Posterior cingulate gyrus (tissue), 11 donors: ENCODE results near the gene ALDH1A1.

Experiments
- DNase-seq, 10 donors: peaks; one replicate each; pipeline versions ENCODE4 v3.0.0 to v3.0.0-alpha.2; 2020 to 2021; ENCODE audit warnings: mixed read lengths in 3 of 10
- intact Hi-C: fragments of 100-400 bp; cut with DNase I; formaldehyde crosslinking; loops from one replicate; pipeline ENCODE4 v1.15.1; 2023

The ALDH1A1 gene

DNA sequence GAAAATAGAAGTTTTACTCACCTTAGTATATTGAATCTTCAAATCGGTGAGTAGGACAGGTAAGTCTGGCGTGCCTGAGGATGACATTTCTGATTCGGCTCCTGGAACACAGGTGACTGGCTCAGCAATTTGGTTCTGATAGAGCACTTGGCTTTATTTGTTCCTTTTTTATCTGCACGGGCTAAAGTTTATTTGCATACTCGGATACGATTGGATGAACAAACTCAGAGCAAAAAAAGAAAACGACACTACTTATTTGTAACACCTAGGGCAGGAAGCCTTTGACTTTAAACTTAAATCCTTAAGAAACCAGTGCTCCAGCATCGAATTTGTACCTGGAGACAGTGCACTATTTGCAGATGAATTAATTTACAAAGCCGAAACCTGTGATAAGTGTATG, at the start of gene ALDH1A1:
ALDH1A1 (minus strand) TSS at position 140 of the 400 bp plus-strand sequence; CDS start at position 87, 53 bp downstream.
- intact Hi-C loops: no loop called here
- DNase-seq: peak in 1 of 10 donors; percentile 47

DNA sequence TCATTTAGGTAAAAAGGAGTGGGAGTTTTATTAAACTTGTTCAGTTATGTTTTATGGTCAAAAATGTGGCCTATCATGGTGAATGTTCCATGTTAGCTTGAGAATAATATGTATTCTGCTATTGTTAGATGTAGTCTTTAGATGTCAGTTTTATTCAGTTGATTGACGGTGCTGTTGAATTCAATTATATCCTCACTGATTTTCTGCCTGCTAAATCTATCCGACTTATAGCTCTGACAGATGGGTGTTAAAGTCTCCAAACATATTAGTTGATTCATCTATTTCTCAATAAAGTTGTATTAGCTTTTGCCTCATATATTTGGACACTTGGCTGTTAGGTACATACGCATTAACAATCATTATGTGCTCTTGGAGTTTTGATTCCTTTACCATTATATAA, 49.0 kb upstream of the ALDH1A1 start:
- intact Hi-C loops: loop anchor here (10.0 kb wide), 1 partner anchor 117 kb away; no protein-coding TSS in a partner anchor
- no peak for DNase-seq

DNA sequence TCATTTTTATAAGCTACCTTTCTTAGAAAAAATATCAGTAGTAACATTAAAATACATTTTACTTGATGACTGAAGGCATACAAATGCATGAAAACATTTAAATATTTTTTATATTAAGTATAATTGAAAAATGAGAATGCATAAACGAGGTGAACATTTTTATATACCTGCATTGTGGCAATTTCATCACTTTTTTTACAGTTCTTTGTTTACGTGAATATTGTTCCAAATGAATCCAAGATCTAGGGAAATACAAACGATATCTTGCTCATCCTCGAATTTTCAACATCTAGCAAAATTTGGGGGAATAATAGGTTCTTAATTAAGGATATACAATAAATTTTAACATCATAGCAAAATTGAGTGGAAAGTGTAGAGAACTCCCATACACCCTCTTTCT, 45.5 kb upstream of the ALDH1A1 start:
- intact Hi-C loops: no loop called here
- DNase-seq: no peak

DNA sequence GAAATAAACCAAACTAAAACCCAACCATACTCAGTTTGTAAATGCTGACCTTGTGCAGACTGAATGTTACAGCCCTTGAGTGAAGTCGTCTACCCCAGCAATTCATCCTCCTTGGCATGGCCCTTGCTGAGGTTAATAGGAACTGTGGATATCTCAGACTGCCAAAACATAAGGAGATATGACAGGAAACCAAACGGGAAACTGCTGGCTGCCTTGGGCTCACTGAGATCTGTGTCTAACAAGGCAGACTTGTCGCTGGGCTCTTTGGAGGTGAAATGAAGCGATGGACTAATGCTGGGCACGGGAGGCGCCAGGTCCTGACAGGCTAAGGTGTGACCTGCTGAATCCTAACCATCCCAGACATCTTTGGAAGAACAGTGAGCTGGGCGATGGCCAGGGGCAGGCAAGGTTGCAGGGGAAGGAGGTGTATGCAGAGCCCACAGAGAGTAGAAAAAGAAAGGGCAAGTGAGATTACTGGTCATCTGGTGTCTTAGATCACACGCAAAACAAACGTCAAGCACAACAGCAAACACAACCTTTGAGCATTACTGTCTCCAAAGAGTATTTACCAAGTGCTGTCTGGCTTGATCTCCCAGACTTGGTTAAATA, 44.6 kb upstream of the ALDH1A1 start:
- intact Hi-C loops: no loop called here

DNA sequence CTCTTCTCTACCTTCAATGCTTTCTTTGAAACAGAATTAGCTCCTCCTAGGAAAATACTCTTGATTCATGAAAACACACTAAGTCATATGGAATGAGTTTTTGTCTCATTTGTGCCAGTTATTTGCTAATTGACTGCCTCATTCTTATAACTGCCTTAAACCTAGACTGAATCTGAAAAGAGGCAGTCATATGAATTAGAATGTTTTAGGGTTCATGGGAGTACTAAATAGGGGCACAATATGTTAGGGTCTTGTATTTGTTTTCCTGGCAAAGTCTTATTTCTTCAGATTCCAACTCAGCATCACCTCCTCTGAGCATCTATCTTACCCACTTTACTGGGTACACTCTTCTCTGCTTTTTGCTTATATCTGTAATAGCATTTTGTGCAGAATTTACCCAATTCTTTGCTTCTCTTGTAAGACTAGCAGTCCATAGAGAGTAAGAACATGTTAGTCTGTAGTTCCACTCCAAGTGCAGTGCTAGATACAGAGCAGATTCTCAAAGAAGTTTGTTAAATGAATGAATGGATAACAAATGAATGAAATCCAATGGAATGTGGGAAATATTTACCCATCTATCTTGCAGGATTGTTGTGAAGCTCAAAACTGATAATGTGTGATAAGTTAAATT, 43.9 kb upstream of the ALDH1A1 start:
- intact Hi-C loops: no loop called here
- no peak for DNase-seq

More for the DNA sequence above, 44.6 kb upstream of the ALDH1A1 start:
- no peak for DNase-seq

DNA sequence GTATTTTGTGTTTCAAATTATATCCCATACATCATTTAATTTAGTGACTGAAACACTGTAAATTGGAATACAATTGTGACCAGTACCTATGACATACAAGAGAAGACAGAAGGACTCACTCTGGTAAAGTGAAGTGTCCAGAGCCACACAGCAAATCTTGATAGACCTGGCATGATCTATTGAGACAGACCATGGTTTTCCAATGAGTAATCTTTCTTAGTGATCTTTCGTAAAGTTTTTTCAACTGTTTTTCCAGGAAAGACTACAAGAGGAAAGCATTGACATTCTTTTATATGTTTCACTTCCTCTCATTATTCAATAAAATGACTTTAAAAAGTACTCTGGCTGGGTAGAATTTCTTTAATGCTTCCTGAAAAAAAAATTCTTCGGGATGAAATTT, 43.3 kb upstream of the ALDH1A1 start:
- intact Hi-C loops: no loop called here
- no peak for DNase-seq

DNA sequence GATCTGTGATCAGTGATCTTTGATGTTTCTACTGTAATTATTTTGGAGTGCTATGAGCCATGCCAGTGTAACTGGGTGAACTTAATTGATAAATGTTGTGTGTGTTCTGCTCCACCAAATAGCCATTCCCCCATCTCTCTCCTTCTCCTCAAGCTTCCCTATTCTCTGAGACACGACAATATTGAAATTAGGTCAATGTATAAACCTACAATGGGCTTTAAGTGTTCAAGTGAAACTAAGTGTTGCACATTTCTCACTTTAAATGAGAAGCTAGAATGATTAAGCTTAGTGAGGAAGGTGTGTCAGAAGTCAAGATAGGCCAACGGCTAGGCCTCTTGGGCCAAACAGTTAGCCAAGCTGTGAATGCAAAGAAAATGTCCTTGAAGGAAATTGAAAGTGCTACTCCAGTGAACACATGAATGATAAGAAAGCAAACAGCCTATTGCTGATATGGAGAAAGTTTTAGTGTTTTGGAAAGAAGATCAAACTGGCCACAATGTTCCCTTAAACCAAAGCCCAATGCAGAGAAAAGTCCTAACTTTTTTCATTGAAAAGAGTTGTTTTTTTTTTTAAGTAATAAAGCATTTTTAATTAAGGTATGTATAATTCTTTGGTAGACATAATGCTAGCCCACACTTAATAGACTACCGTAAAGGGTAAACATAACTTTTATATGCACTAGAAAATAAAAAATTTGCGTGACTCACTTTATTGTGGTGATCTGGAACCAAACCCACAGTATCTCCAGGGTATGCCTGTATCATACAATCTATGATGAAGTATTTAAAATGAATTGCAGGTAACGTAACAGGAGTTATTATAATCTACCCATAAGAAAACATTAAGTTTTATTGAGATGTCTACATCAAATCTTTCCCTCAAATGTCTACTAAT, 42.5 kb upstream of the ALDH1A1 start:
- DNase-seq: no peak
- intact Hi-C loops: no loop called here

DNA sequence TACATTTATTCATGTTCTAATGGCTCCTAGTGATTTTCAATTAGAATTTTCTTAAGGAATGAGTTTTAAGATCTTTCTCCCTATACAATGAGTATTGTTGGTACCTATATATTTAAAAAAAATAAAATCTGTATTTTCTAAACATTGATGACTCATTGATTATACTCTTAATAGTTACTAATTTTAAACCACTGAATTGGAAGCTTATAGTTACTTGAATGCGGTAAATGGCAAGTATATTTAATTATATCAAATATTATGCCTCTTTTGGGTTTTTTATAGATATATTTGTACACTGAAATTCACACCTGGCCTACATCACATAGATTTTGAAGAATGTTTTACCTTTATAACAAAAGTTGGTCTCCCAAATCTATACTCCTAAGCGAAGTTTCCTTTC, 38.9 kb upstream of the ALDH1A1 start:
- DNase-seq: no peak
- intact Hi-C loops: no loop called here

DNA sequence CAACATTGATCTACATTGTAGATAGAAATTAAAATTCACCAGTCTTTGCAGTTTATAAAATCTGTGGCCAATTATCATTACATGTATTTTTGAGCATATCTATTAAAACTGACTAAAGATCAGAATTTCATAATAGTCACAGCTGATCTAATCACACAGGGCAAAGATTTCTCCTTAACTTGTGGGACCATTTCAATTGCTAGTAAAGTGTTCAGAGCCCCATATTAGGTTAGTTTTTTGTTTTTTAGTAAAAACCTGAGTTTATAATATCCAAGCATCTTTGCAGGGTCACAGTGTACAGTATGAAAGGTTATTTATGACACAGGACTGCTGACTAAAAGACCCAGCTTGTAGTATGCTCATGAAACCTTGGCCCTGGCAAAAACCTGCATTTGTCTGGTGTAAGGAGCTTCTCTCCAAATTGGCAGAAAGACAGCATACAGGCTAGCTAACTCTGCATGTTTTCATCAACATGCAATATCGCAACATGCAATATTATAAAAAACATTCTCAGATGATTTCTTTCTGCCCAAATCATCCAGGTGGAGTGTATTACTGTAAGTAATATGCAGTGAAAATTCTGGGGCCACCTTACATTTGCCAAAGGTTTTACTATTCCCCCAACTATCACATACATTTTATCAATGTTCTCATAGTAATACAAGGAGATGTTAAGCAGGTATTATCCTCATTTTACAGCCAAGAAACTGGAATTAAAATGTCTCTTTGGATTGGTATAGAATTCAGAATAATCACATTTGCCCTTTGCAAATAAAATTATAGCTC, 37.7 kb upstream of the ALDH1A1 start:
- DNase-seq: no peak
- intact Hi-C loops: no loop called here

DNA sequence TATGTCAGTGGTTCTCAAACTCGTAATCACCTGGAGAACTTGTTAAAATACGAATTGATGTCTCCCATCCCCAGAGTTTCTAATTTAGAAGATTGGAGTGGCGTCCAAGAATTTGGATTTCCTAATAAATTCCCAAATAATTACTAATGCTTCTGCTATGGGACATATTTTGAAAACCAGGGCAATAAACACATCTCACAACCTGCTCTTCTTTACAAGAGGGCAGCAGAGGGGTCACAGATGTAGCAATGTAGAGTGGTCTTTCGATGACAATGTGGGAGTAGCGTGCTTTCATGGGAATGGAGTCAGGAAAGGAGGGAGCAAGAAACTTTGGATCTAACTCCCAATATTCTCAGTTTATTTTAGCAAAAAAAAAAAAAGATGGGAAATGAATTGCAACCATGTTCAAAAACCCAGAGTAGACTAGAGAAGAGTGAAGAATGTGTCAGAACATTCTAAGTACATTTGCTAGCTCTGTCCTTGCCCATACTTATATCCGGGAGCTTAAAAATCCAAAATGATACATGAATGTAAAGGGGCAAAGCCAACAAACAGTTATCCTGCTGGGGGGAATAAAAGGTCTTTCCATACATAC, 33.8 kb upstream of the ALDH1A1 start:
- intact Hi-C loops: no loop called here
- DNase-seq: no peak

DNA sequence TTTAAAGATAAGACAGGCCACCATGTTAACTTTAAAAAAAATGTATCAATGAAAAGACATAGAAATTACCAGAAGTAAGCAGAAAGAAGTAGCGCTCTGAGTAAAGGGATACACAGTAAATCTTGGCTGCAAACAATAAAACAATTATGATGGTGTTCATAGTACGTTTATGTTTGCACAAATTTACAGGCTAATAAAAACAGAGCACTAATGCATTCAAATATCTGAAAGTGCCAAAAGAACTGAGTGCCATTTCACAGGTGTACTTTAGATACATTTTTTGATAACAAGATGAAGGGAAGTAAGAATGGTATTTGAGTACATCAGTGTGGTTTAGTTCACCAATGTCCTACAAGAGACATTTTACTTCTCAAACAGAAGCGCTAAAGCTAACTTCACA, 32.9 kb upstream of the ALDH1A1 start:
- DNase-seq: no peak
- intact Hi-C loops: no loop called here

DNA sequence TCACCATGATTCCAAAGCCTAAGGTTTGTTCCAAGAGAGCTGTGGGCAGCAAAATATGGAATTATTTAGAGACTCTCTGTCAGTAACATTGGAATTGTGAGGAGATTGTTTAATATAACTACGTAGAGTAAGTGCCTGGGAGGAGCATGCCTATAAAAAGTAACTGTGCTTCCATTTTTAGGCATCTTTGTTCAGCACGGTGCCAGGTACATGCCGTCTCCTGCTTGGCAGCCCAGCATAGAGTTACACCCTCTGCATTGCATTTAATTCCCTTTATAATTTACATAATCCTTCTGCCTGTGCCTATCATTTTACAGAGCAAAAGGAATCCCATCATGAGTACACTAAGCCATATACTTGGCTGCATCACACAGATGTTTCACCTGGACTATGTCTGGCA, 32.1 kb upstream of the ALDH1A1 start:
- intact Hi-C loops: no loop called here
- peak in 3 of 10 donors; percentile 6 to 75 (median 12) for DNase-seq

DNA sequence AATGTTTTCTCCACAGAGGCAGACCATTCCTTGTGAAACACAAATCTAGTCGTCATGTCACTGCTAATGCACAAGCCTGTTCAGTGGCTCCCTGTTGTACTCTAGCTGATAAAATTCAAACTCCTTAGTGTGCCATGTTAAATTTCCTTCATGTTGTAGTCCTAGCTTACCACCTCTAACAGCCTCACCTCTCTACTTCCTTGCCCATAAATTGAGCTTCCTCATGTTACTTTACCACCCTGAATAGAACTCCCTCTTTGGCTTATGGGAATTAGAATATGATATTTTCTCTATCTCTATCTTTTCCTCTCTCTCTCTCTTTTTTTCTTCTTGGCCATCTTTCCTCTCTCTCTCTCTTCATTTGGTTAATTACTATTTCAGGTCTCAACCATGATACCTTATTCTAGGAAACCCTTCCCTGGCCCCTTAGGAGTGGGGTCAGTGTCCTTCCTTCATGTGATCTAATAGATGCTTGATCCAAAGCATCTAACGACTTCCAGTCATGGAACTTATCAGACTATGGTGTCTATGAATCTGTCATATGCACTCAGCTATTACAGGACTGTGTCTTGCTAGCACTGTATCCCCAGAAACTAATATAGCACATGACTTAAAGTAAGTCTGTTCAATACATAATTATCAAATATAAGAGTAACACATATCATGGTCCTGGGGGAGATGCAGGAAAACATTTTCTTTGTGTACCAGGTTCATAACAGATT, 31.5 kb upstream of the ALDH1A1 start:
- intact Hi-C loops: no loop called here
- no peak for DNase-seq

DNA sequence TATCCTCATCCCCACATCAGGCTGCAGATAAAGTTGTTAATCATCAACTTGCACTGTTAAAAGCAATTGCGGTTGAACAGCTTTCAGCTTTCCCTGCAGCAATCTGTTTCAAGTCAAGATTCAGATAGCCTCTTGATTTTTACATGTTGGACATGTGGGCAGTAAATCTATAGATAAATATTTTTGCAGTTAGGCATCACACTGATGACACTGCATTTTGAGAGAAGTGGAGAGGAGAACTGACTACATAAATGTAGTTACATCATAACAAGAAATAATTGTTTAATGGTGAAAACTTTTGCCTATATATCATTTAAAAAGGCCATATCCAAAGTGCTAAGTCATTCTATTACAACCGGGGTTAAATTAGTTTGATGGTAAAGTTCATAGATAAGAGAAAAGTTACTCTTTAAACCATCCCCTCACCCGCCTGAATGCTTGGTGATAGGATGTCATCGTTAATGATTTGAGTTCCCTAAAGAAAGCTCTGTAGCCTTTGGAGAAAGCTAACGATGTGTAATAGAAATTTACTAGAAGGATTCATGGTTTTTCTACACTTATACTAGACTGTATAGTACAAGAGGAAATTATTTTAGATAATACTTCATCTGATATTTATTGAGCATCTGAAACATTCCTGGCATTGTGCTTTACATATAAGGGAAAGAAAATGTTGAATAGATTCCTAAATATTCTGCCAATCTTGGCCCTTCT, 30.8 kb upstream of the ALDH1A1 start:
- intact Hi-C loops: no loop called here

DNA sequence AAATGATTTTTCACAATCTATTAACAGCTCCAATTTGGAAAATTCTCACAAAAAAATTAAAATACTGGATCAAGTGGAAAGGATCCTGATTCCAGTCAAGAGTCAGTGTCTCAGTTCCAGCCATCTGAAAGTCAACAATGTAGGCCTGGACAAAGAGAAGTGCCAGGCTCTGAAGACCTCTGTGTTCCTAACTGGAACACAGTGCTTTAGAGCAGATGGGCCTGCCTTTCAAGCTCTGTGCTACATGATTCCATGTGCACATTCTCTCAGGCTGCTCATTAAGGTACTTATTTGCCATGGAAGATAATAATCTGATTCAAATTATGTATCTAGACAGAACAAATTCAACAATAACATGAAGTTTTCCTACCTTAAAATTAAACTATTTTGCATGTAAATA, 30.2 kb upstream of the ALDH1A1 start:
- DNase-seq: no peak
- intact Hi-C loops: no loop called here

More for the DNA sequence above, 30.8 kb upstream of the ALDH1A1 start:
- DNase-seq: no peak

DNA sequence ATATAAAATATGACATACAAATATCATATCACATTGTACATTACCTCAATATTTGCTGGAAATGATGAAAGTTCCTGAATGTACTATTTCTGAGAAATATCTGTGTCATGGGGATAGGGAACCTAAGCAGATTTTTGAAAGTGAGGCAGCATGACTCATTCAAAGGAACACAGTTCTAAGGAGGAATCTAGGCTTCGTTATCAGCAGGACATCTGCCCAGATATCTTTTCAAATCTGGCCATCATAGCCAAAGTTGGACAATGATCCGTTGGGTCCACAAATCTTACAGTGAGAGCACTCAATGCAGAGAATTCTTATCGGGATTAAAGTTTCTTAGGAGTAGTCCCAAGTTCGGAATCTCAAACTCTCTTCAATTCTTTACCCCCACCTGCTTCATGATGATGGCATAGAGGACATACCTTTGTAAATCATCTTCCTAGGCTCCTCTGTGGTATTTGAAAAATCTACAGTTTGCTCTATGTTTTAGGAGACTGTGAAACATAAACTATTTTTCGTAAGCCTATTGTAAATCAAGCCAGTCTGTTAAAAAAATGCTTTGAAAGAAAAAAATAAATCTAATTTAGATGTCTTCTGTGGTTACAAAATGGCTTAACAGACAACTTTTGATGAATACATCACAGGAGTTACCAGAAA, 29.4 kb upstream of the ALDH1A1 start:
- DNase-seq: no peak
- intact Hi-C loops: no loop called here

DNA sequence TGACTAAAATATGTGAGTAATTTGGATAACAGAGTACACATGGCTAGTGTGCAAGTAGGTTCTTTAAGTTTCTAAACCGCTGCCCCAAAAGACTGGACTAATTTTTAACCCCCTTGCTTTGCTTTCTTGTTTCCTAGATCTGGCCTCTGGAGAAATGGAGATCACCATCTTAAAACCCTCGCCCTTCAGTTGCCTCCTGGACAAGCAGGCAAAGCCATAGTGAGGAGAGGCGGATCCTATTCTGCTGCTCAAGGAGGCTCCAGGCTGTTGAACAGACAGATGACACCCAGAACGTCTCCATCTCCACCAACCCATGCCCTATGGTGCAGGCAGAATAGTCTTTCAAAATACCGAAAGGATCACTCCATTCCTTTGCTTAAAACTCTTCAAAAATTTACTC, 28.6 kb upstream of the ALDH1A1 start:
- DNase-seq: no peak
- intact Hi-C loops: no loop called here

DNA sequence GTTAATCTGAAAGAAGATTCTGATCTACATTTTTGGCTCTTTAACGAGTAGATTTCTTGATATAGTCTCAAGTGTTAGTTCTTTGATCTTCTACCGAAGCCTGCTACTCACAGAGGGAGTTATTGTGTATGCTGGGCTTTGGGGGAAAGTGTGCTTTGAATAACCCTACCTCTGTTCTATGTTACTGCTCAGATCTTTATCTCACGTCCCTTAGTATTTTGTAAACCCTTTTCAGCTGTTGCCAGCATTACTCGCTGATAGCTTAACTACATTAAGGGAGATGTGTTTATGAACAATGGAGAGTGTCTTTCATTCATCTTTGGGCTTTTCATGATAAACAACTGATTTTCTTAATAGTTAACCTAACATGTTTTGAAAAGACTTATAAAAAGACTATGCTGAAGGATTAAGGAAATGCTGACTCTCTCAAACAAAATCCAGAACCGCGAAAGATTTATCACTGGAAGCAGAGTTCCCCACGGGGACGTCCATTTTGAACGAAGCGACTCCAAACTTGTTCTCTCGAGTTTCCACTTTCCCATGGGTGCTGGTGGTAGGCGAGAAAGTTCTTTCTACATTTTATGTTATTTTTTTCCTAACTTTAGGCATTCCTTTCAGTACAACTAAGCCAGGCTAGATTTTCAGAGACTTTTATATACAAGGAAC, 27.9 kb upstream of the ALDH1A1 start:
- intact Hi-C loops: no loop called here
- no peak for DNase-seq
